Heart right ventricle (tissue), 16 donors: ENCODE data around the gene CAMK2G. TPM values are rescaled to one million over a fixed set of nuclear protein-coding genes. Genes with fewer than 3 reads are reported as not detected.
A peak's percentile ranks its signal among the peaks of the same experiment; 100 is the strongest.

Source experiments
- ATAC-seq, 8 donors: fragments of 200-7000 bp; cut with Tn5 transposase; one replicate each; pipeline ENCODE4 v1.9.1; 2020; ENCODE audit warnings: mild to moderate bottlenecking in 8 of 8, moderate library complexity in 8 of 8, moderate number of reproducible peaks in 1 of 8
- DNase-seq, 2 donors: peaks; one replicate each; pipeline ENCODE4 v3.0.0-alpha.2; 2020
- H3K27ac ChIP-seq, 10 donors: fragments of 200-600 bp; sonication (generic) in 2 of 10; one replicate each; pipeline versions ENCODE4 v1.5.0 to v1.8.0; 2020 to 2022; ENCODE audit warnings: mild to moderate bottlenecking in 3 of 10
- H3K27me3 ChIP-seq, 7 donors: fragments of 200-600 bp; one replicate each; pipeline ENCODE4 v1.8.0; 2021 to 2022; ENCODE audit warnings: mild to moderate bottlenecking in 2 of 7
- H3K36me3 ChIP-seq, 9 donors: fragments of 200-600 bp; sonication (generic) in 1 of 9; one replicate each; pipeline versions ENCODE4 v1.5.0 to v1.8.0; 2020 to 2022; ENCODE audit warnings: mild to moderate bottlenecking in 2 of 9
- H3K4me1 ChIP-seq, 9 donors: fragments of 200-600 bp; sonication (generic) in 1 of 9; one replicate each; pipeline versions ENCODE4 v1.5.0 to v1.8.0; 2020 to 2022; ENCODE audit warnings: mild to moderate bottlenecking in 4 of 9
- H3K4me3 ChIP-seq, 10 donors: fragments of 200-600 bp; sonication (generic) in 2 of 10; one replicate each; pipeline versions ENCODE4 v1.5.0 to v1.8.0; 2020 to 2022; ENCODE audit warnings: mild to moderate bottlenecking in 7 of 10, moderate library complexity in 2 of 10
- H3K9me3 ChIP-seq, 11 donors: fragments of 200-600 bp in 10 of 11; sonication (generic) in 2 of 11; one replicate each; pipeline versions ENCODE4 v1.5.0 to v1.8.0; 2013 to 2022; ENCODE audit warnings: mild to moderate bottlenecking in 2 of 11, control low read depth in 1 of 11, moderate library complexity in 1 of 11
- CTCF ChIP-seq, 9 donors: fragments of 200-600 bp; sonication (generic) in 2 of 9; IDR thresholded peaks; one replicate each; pipeline versions ENCODE4 v1.5.0 to v1.8.0; 2021 to 2022; ENCODE audit warnings: antibody characterized with exemption in 9 of 9, mild to moderate bottlenecking in 5 of 9, moderate library complexity in 1 of 9
- WGBS, 2 donors: extraction: QIAGEN DNeasy Blood & Tissue Kit; methylation state at CpG; one replicate each; pipeline ENCODE4 v1.1.7; 2013; ENCODE audit warnings: inconsistent platforms in 1 of 2; 5-methylcytosine and 5-hydroxymethylcytosine counted together
- intact Hi-C, 10 donors: fragments of 100-400 bp; cut with DNase I; formaldehyde crosslinking; loops; one replicate each; pipeline versions ENCODE4 v1.11.1 to v1.14.2; 2022
- polyA plus RNA-seq, 2 donors: library from polyadenylated mRNA; stranded (reverse); fragments of 200-250 nt; gene quantifications; one replicate each; pipeline ENCODE4 v1.2.3, GENCODE V29; 2013
- total RNA-seq, 10 donors: library from RNA; stranded (reverse); fragmentation: NEBNext Ultra II Directional in 3 of 10; extraction: Animal tissue kit (Norgen Biotek cat#: 25700) in 3 of 10; gene quantifications; one replicate each; pipeline versions ENCODE4 v1.2.1 to v1.2.4, GENCODE V29; 2021 to 2023
- donor health status: Arrhythmogenic right ventricular cardiomyopathy.
- donor health status: ischemic (EF 13 %, LVEDD 7.1; RV severe dilation, severe dysfunction).
- donor health status: healthy with polysubstance abuse.
- donor health status: DM: no; HTN: yes; CAD: no.
- donor health status: DM: no; HTN: no; CAD: no.
- donor health status: ischemic (EF 25% LVEDD 6.9; RV normal size, moderate dysfunction).
- donor health status: ischemic (EF 25% LVEDD 5.7; RV mildly dilated, moderate dysfunction).
- donor health status: healthy.
- donor health status: DM: yes; HTN: yes; CAD: no.
- donor health status: Ischemic cardiomyopathy.
- donor health status: ischemic (EF 35%, LVEDD 5.7; RV mildly dilated, moderate dysfunction).
- donor health status: nonischemic (EF 11% LVEDD 7.7; RV severe dilation, severe dysfunction).
- donor health status: DM: yes; HTN: yes; CAD: no.
- donor health status: PGD.
- donor health status: ischemic (EF 29% LVEDD 5.4; RV normal size, mild dysfunction).
- donor health status: nonischemic (EF 23%, LVEDD 6.1; RV moderate dilation, normal function).

CAMK2G gene
- total and polyA plus RNA-seq, 12 donors, result 8.5 to 16.7 (median 11.8) TPM

- intact Hi-C loops, result no loop called here
- H3K4me3 ChIP-seq, result no peak overlapping the region
- no peaks in the 10 kb centered on the region for H3K27me3 ChIP-seq
- peaks cover 0 to 47% (median 22%) of the 10 kb centered on the region in 9 donors for H3K4me1 ChIP-seq
- no peaks in the 10 kb centered on the region for H3K9me3 ChIP-seq
- ATAC-seq (no peak), DNase-seq (no peak)
- H3K27ac ChIP-seq, result no peak overlapping the region
- no peak for TF ChIP-seq CTCF (IDR thresholded peaks at IDR 0.05)
- peaks cover 0 to 71% (median 53%) of the 10 kb centered on the region in 9 donors for H3K36me3 ChIP-seq
- 93% methylated on average over 16 of the region's 16 CpGs for WGBS, 2 donors
These were observed 66.1 kb downstream of the CAMK2G start for GRCh38 chr10:73808021-73808815.

DNA sequence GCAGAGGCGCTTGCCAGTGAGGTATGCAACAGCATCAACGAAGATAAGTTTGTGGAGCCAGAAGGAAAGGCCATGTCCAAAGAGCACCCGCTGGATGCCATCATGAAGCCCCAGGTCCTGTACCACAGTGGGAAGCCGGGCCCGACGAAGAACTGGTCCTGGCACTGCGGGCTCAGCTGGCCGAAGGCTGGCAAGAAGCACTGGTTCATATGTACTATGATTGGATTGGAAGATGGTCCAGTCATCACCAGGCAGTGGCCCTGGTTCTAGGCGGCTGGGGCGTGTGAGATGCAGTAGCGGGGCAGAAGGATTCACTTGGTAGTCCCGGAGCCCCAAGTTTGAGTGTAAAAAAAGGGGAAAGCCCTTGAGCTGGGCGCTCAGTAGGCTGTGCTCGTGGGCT, 66.9 kb downstream of the CAMK2G start:
- Histone ChIP-seq H3K27ac (peak overlapping the region in 1 of 10 donors; percentile 13), H3K36me3 (peaks cover 0 to 73% (median 60%) of the 10 kb centered on the region in 9 donors), H3K9me3 (no peaks in the 10 kb centered on the region), H3K4me3 (no peak overlapping the region), H3K27me3 (no peaks in the 10 kb centered on the region), H3K4me1 (peaks cover 0 to 47% (median 22%) of the 10 kb centered on the region in 9 donors)
- TF ChIP-seq CTCF (IDR thresholded peaks at IDR 0.05), result no peak
- WGBS, 2 donors, result 98% methylated on average over 14 of the region's 14 CpGs
- ATAC-seq (no peak), DNase-seq (no peak)
- intact Hi-C loops, result no loop called here

- DNase-seq (no peak), ATAC-seq (no peak)
- WGBS, 2 donors, result 95 to 96% methylated on average over 14 of the region's 14 CpGs
- intact Hi-C loops, result no loop called here
- H3K27me3 ChIP-seq, result no peaks in the 10 kb centered on the region
- no peaks in the 10 kb centered on the region for H3K9me3 ChIP-seq
- no peak overlapping the region for H3K4me3 ChIP-seq
- H3K36me3 ChIP-seq, result peaks cover 0 to 85% (median 71%) of the 10 kb centered on the region in 9 donors
- no peak for TF ChIP-seq CTCF (IDR thresholded peaks at IDR 0.05)
- no peak overlapping the region for H3K27ac ChIP-seq
- peaks cover 0 to 42% (median 22%) of the 10 kb centered on the region in 9 donors for H3K4me1 ChIP-seq
These were observed 68.0 kb downstream of the CAMK2G start for GRCh38 chr10:73806176-73806950.

GRCh38 chr10:73803680-73804286, 70.6 kb downstream of the CAMK2G start:
- TF ChIP-seq CTCF (IDR thresholded peaks at IDR 0.05), result no peak
- Histone ChIP-seq H3K36me3 (peaks cover 0 to 100% (median 81%) of the 10 kb centered on the region in 9 donors), H3K9me3 (no peaks in the 10 kb centered on the region), H3K4me1 (peaks cover 0 to 21% (median 7%) of the 10 kb centered on the region in 9 donors), H3K27ac (peak overlapping the region in 1 of 10 donors; percentile 32), H3K27me3 (no peaks in the 10 kb centered on the region), H3K4me3 (no peak overlapping the region)
- DNase-seq (no peak), ATAC-seq (no peak)
- intact Hi-C loops, result no loop called here
